ENCODE results near the gene A3GALT2.

DNA sequence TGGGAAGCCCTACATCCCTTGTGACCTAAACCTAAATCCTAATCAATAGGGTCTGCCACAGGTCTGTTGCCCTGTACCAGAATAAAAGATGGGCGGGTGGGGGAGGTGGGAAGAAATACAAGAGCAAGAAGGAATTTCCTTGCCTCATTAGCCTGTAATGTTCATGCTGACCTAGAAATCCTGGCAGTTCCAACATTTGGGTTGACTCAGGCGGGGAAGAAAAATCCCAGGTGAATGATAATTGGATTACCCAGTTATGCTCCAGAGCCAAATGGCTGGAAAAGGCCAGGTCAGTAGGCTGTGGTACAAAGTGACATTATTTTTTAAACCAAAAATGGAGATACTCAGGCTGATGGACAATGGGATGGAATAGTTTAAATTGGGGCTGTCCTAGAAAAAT is 27.3 kb upstream of the A3GALT2 start:
- TF ChIP-seq, protein P1, sequence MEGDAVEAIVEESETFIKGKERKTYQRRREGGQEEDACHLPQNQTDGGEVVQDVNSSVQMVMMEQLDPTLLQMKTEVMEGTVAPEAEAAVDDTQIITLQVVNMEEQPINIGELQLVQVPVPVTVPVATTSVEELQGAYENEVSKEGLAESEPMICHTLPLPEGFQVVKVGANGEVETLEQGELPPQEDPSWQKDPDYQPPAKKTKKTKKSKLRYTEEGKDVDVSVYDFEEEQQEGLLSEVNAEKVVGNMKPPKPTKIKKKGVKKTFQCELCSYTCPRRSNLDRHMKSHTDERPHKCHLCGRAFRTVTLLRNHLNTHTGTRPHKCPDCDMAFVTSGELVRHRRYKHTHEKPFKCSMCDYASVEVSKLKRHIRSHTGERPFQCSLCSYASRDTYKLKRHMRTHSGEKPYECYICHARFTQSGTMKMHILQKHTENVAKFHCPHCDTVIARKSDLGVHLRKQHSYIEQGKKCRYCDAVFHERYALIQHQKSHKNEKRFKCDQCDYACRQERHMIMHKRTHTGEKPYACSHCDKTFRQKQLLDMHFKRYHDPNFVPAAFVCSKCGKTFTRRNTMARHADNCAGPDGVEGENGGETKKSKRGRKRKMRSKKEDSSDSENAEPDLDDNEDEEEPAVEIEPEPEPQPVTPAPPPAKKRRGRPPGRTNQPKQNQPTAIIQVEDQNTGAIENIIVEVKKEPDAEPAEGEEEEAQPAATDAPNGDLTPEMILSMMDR (conservative IDR thresholded peaks at IDR 0.05; ENCODE audit: low read length) = no peak
- no peak for TF ChIP-seq EZH2phosphoT487 (IDR thresholded peaks at IDR 0.05; ENCODE audit: borderline replicate concordance, low read depth, low read length)
